Activated T-cell treated with anti-CD3 and anti-CD28 coated beads for 24 hours (primary cell): ENCODE data around the gene PPM1B.
"Not testable (repeated sequence)": the region's sequence is repeated elsewhere in the genome, so short reads cannot be mapped to it uniquely, and the experiment has no call there.

Experiments used
- DNase-seq: peaks from one replicate; pipeline ENCODE4 v3.0.0-alpha.2; 2020; ENCODE audit warnings: low read depth

PPM1B gene

GRCh38 chr2:44200759-44201158 is 32.1 kb downstream of the PPM1B start:
- DNase-seq, result no peak

GRCh38 chr2:44201648-44202165 is 33.0 kb downstream of the PPM1B start:
- no peak for DNase-seq

GRCh38 chr2:44203542-44203941 is 34.9 kb downstream of the PPM1B start:
- no peak for DNase-seq

- DNase-seq, result no peak
Measured at GRCh38 chr2:44205169-44205568, 36.5 kb downstream of the PPM1B start.

GRCh38 chr2:44207102-44207501 is 38.4 kb downstream of the PPM1B start:
- DNase-seq, result no peak

- not testable (repeated sequence) for DNase-seq
Measured at GRCh38 chr2:44207648-44208047, 39.0 kb downstream of the PPM1B start.

- DNase-seq, result no peak
Measured at GRCh38 chr2:44210362-44210761, 41.7 kb downstream of the PPM1B start.

- DNase-seq, result no peak
Measured at GRCh38 chr2:44211183-44211582, 42.5 kb downstream of the PPM1B start.

- DNase-seq, result no peak
Measured at GRCh38 chr2:44212302-44212701, 43.6 kb downstream of the PPM1B start.

- no peak for DNase-seq
Measured at GRCh38 chr2:44215827-44216226, 47.2 kb downstream of the PPM1B start.

- no peak for DNase-seq
Measured at GRCh38 chr2:44218771-44219170, 50.1 kb downstream of the PPM1B start.

- DNase-seq, result no peak
Measured at GRCh38 chr2:44226753-44227152, 58.1 kb downstream of the PPM1B start.

GRCh38 chr2:44230378-44230777 is 61.7 kb downstream of the PPM1B start:
- DNase-seq, result no peak

GRCh38 chr2:44233450-44234128 is 64.9 kb downstream of the PPM1B start:
- no peak for DNase-seq

GRCh38 chr2:44237221-44237620 is 68.5 kb downstream of the PPM1B start:
- no peak for DNase-seq

GRCh38 chr2:44242904-44243303 is 74.2 kb downstream of the PPM1B start:
- no peak for DNase-seq

- DNase-seq, result peak; percentile 44
Measured at GRCh38 chr2:44244135-44244871, 75.6 kb downstream of the PPM1B start.

GRCh38 chr2:44245083-44245861 is 76.6 kb downstream of the PPM1B start:
- no peak for DNase-seq

GRCh38 chr2:44246436-44246835 is 77.8 kb downstream of the PPM1B start:
- no peak for DNase-seq

GRCh38 chr2:44246840-44247369 is 78.2 kb downstream of the PPM1B start:
- no peak for DNase-seq

GRCh38 chr2:44247924-44248323 is 79.2 kb downstream of the PPM1B start:
- DNase-seq, result no peak

GRCh38 chr2:44249269-44249668 is 80.6 kb downstream of the PPM1B start:
- not testable (repeated sequence) for DNase-seq
